Measurements from ENCODE around the gene KCP. TPM values are rescaled to one million over a fixed set of nuclear protein-coding genes. Genes with fewer than 3 reads are reported as not detected.

KCP gene
- polyA plus RNA-seq, 1 donor (not counting 4 experiments of a cell fraction or from before 2014, with no cell fraction given): not detected

DNA sequence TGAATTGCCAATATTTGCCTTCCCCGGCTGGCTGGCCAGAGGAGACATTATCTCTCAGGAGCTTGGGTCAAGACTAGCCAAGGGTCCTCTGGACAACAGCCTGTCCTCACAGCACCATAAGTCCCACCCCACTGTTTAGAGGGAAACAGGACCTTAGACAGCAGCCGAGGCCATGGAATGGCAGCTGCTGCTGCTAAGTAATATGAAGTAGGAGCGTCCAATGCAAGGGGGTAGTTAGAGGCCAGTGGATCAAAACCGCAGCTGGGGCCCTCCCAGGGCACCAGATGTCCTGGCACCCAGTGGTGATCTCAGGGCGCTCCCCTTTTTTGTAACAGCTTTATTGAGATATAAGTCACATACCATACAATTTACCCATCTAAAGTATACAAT lies 12.9 kb upstream of the KCP start:
- Histone ChIP-seq H3K27me3 (ENCODE audit: control insufficient read depth, extremely low read depth, insufficient read depth, low read length) (peaks cover 31% of the 10 kb centered on the region), H2AFZ (ENCODE audit: control insufficient read depth, low read length) (no peak overlapping the region), H4K20me1 (ENCODE audit: control insufficient read depth, extremely low read depth, insufficient read depth, low read length) (no peaks in the 10 kb centered on the region), H3K79me2 (ENCODE audit: control insufficient read depth, insufficient read depth, low read length) (no peaks in the 10 kb centered on the region), H3K9me3 (ENCODE audit: control insufficient read depth, low read depth, low read length) (no peaks in the 10 kb centered on the region), H3K27ac (ENCODE audit: control insufficient read depth, insufficient read depth, low read length) (no peak overlapping the region), H3K9ac (ENCODE audit: control insufficient read depth, extremely low read depth, insufficient read depth, low read length) (no peak overlapping the region), H3K9me1 (ENCODE audit: control insufficient read depth, extremely low read depth, insufficient read depth, low read length) (no peaks in the 10 kb centered on the region), H3K4me1 (ENCODE audit: control insufficient read depth, extremely low read depth, insufficient read depth, low read length) (no peaks in the 10 kb centered on the region), H3K4me3 (ENCODE audit: control insufficient read depth in 2 of 3, extremely low read depth in 1 of 3, insufficient read depth in 2 of 3, low read depth in 1 of 3, low read length in 3 of 3) (no peak overlapping the region), H3K4me2 (ENCODE audit: control insufficient read depth, extremely low read depth, insufficient read depth, low read depth, low read length) (no peak overlapping the region), H3K36me3 (ENCODE audit: control insufficient read depth in 2 of 2, extremely low read depth in 1 of 2, insufficient read depth in 2 of 2, low read length in 2 of 2) (no peaks in the 10 kb centered on the region)
- dilution Hi-C loops (cut with MboI; ENCODE audit: extremely low pct_ligation_motif_present, low sequenced_read_pairs): no loop called here
- TF ChIP-seq EZH2 (IDR thresholded peaks at IDR 0.05; ENCODE audit: low read length): no peak
- DNase-seq (ENCODE audit: low read depth, low spot score) (no peak), FAIRE-seq (no peak)

DNA sequence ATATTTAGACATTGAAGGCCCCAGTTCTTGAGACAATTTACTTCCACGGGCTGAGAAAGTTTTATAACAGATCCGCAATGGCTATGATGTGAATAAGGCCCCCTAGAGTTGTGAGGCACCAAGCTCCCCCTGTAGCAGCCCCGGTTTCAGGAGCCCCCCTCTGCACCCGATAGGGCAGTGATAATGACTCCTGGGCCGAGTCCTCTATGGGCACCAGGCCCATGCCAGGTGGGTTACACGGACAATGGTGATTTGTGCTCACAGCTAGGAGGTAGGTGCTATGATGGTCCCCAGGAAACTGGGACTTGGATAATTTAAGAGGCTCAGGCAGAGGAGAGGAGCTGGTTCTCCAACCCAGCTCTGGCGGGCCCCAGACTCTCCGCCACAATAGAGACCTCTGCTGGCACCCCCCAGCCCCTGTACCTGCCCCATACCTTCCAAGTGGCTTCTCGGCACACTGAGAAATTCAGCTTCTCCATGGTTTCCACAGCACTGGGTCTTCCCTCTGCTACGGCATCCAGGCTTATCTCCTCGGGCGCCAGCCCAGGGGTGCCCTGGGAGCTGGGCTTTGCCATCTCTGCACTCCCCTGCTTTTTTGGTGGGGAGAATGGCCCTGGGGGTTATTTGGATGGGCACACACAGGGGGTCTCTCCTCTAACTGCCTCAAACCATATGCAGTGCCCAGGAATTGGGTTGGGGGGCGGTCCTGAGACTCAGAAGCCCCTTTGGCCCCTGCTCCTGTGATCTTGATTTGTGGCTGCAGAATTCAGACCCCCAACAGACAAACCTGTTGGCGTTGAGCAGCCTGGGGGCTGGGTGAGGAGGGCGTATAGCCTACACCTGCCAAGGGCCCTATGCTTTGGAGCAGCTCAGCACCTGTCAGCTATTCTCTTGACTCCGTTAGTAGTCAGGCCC lies 12.2 kb upstream of the KCP start:
- no peaks in the 10 kb centered on the region for H3K79me2 ChIP-seq (ENCODE audit: control insufficient read depth, insufficient read depth, low read length)

More for the DNA sequence above, 12.2 kb upstream of the KCP start:
- no peaks in the 10 kb centered on the region for H4K20me1 ChIP-seq (ENCODE audit: control insufficient read depth, extremely low read depth, insufficient read depth, low read length)
- H3K4me3 ChIP-seq (ENCODE audit: control insufficient read depth in 2 of 3, extremely low read depth in 1 of 3, insufficient read depth in 2 of 3, low read depth in 1 of 3, low read length in 3 of 3): no peak overlapping the region
- no peak overlapping the region for H3K27ac ChIP-seq (ENCODE audit: control insufficient read depth, insufficient read depth, low read length)
- FAIRE-seq: no peak
- no peak for DNase-seq (ENCODE audit: low read depth, low spot score)
- peaks cover 31% of the 10 kb centered on the region for H3K27me3 ChIP-seq (ENCODE audit: control insufficient read depth, extremely low read depth, insufficient read depth, low read length)
- H3K9me3 ChIP-seq (ENCODE audit: control insufficient read depth, low read depth, low read length): no peaks in the 10 kb centered on the region
- no peak overlapping the region for H3K9ac ChIP-seq (ENCODE audit: control insufficient read depth, extremely low read depth, insufficient read depth, low read length)
- H2AFZ ChIP-seq (ENCODE audit: control insufficient read depth, low read length): no peak overlapping the region
- no peaks in the 10 kb centered on the region for H3K36me3 ChIP-seq (ENCODE audit: control insufficient read depth in 2 of 2, extremely low read depth in 1 of 2, insufficient read depth in 2 of 2, low read length in 2 of 2)
- no peak for TF ChIP-seq EZH2 (IDR thresholded peaks at IDR 0.05; ENCODE audit: low read length)
- TF ChIP-seq, protein P1, sequence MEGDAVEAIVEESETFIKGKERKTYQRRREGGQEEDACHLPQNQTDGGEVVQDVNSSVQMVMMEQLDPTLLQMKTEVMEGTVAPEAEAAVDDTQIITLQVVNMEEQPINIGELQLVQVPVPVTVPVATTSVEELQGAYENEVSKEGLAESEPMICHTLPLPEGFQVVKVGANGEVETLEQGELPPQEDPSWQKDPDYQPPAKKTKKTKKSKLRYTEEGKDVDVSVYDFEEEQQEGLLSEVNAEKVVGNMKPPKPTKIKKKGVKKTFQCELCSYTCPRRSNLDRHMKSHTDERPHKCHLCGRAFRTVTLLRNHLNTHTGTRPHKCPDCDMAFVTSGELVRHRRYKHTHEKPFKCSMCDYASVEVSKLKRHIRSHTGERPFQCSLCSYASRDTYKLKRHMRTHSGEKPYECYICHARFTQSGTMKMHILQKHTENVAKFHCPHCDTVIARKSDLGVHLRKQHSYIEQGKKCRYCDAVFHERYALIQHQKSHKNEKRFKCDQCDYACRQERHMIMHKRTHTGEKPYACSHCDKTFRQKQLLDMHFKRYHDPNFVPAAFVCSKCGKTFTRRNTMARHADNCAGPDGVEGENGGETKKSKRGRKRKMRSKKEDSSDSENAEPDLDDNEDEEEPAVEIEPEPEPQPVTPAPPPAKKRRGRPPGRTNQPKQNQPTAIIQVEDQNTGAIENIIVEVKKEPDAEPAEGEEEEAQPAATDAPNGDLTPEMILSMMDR (optimal IDR thresholded peaks at IDR 0.05 in 1 of 3, IDR thresholded peaks at IDR 0.05 in 1 of 3, conservative IDR thresholded peaks at IDR 0.05 in 1 of 3; ENCODE audit: extremely low read depth in 1 of 3, insufficient read depth in 2 of 3, low read length in 3 of 3): no peak
- dilution Hi-C loops (cut with MboI; ENCODE audit: extremely low pct_ligation_motif_present, low sequenced_read_pairs): no loop called here
- no peaks in the 10 kb centered on the region for H3K9me1 ChIP-seq (ENCODE audit: control insufficient read depth, extremely low read depth, insufficient read depth, low read length)
- H3K4me1 ChIP-seq (ENCODE audit: control insufficient read depth, extremely low read depth, insufficient read depth, low read length): no peaks in the 10 kb centered on the region
- H3K4me2 ChIP-seq (ENCODE audit: control insufficient read depth, extremely low read depth, insufficient read depth, low read depth, low read length): no peak overlapping the region

All from keratinocyte (primary cell).